A673 (cell line): Measurements from ENCODE around the gene MTM1.

Experiments
- EZH2 ChIP-seq: fragments of 200-600 bp; sonication (generic); IDR thresholded peaks from 2 replicates; pipeline ENCODE4 v1.6.1; 2017; ENCODE audit warnings: borderline replicate concordance, low read depth, mild to moderate bottlenecking, mixed read lengths, antibody characterized with exemption, low read length; ENCODE audit not compliant: poor library complexity, severe bottlenecking
- TF ChIP-seq, protein P1 (sequence below): fragments of 300-800, 200-600 bp; sonication (generic); conservative IDR thresholded peaks from 2 replicates; pipeline ENCODE4 v1.5.1; 2017; ENCODE audit warnings: low read depth, mild to moderate bottlenecking, antibody characterized with exemption, low read length, moderate library complexity, mixed read lengths

DNA sequence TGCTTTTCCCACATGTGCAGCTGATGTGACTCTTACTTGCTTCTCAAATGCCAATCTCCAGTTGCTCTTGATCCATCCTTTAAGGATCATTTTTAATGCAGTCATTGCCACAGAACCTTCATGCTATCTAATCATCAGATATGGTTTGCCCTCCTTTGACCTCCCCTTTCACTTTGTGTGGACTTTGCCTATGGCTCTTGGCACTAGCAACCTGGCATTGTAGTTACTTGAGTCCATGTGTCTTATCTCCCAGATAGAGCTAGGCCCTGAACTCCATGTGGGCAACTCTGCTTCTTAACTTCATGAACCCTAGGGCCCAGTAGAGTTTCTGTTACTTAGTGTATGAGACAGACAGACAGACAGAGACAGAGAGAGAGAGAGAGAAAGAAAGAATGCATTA, 41.6 kb downstream of the MTM1 start:
- TF ChIP-seq, protein P1, sequence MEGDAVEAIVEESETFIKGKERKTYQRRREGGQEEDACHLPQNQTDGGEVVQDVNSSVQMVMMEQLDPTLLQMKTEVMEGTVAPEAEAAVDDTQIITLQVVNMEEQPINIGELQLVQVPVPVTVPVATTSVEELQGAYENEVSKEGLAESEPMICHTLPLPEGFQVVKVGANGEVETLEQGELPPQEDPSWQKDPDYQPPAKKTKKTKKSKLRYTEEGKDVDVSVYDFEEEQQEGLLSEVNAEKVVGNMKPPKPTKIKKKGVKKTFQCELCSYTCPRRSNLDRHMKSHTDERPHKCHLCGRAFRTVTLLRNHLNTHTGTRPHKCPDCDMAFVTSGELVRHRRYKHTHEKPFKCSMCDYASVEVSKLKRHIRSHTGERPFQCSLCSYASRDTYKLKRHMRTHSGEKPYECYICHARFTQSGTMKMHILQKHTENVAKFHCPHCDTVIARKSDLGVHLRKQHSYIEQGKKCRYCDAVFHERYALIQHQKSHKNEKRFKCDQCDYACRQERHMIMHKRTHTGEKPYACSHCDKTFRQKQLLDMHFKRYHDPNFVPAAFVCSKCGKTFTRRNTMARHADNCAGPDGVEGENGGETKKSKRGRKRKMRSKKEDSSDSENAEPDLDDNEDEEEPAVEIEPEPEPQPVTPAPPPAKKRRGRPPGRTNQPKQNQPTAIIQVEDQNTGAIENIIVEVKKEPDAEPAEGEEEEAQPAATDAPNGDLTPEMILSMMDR = no peak
- TF ChIP-seq EZH2 = no peak
